Neural progenitor cell (in vitro differentiated cells): Measurements from ENCODE around the gene LGALS7B.

Experiments
- EZH2 ChIP-seq: fragments of 200-600 bp; sonication (generic); IDR thresholded peaks from 2 replicates; pipeline ENCODE4 v1.6.1; 2017; ENCODE audit warnings: antibody characterized with exemption, mild to moderate bottlenecking, moderate library complexity
- EZH2phosphoT487 ChIP-seq: fragments of 200-600 bp; sonication (generic); IDR thresholded peaks from 2 replicates; pipeline ENCODE4 v1.6.1; 2017; ENCODE audit warnings: antibody characterized with exemption
- TF ChIP-seq, protein P1 (sequence below): fragments of 200-600 bp; sonication (generic); IDR thresholded peaks from 2 replicates; pipeline ENCODE4 v1.5.1; 2017; ENCODE audit warnings: antibody characterized with exemption, mild to moderate bottlenecking

DNA sequence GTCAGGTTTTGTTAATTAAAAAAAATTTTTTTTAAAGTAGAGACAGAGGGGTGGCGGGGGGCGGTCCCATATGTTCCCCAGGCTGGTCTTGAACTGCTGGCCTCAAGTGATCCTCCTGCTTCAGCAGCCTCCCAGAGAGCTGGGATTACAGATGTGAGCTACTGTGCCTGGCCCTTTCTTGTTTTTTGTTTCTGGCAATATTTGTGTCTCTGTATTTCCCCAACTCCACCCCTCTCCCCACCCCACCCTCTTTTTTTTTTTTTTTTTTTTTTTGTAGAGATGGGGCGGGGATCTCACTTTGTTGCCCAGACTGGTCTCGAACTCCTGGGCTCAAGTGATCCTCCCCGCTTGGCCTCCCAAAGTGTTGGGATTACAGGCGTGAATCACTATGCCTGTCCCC, 44.1 kb upstream of the LGALS7B start:
- TF ChIP-seq, protein P1, sequence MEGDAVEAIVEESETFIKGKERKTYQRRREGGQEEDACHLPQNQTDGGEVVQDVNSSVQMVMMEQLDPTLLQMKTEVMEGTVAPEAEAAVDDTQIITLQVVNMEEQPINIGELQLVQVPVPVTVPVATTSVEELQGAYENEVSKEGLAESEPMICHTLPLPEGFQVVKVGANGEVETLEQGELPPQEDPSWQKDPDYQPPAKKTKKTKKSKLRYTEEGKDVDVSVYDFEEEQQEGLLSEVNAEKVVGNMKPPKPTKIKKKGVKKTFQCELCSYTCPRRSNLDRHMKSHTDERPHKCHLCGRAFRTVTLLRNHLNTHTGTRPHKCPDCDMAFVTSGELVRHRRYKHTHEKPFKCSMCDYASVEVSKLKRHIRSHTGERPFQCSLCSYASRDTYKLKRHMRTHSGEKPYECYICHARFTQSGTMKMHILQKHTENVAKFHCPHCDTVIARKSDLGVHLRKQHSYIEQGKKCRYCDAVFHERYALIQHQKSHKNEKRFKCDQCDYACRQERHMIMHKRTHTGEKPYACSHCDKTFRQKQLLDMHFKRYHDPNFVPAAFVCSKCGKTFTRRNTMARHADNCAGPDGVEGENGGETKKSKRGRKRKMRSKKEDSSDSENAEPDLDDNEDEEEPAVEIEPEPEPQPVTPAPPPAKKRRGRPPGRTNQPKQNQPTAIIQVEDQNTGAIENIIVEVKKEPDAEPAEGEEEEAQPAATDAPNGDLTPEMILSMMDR, result no peak
- TF ChIP-seq EZH2, result no peak
- TF ChIP-seq EZH2phosphoT487, result no peak
